ENCODE measurements around the gene PPFIBP1. TPM values are rescaled to one million over a fixed set of nuclear protein-coding genes. Genes with fewer than 3 reads are reported as not detected.

The PPFIBP1 gene
- total and polyA plus RNA-seq, 2 of the 13 experiments (the other 11 are each of a cell fraction or from before 2014, with no cell fraction given): 16.2 to 21.8 TPM

DNA sequence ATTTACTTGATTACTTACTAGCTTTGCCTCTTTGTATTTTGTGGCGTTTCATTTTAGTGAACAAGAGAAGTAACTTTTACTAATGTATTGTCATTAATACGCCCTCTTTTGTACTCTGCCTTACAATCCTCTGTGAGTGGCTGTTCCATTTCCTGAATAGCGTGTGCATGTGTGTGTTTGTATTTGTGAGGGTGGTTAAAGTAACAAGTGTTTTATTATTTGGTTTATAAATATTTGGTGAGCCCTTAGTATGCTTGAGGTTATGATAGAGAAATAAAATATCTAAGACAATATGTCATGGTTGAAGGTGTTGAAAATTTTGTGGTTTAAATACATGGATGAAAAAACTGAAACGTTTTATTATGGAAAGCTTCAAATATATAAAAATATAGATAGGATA is 100.6 kb downstream of the PPFIBP1 start (continued):
- TF ChIP-seq NFE2L1 (CRISPR knock-in tag; IDR thresholded peaks at IDR 0.05; ENCODE audit: borderline replicate concordance) (no peak), ZNF12 (CRISPR knock-in tag; IDR thresholded peaks at IDR 0.05) (no peak)
- TF ChIP-seq, protein P1, sequence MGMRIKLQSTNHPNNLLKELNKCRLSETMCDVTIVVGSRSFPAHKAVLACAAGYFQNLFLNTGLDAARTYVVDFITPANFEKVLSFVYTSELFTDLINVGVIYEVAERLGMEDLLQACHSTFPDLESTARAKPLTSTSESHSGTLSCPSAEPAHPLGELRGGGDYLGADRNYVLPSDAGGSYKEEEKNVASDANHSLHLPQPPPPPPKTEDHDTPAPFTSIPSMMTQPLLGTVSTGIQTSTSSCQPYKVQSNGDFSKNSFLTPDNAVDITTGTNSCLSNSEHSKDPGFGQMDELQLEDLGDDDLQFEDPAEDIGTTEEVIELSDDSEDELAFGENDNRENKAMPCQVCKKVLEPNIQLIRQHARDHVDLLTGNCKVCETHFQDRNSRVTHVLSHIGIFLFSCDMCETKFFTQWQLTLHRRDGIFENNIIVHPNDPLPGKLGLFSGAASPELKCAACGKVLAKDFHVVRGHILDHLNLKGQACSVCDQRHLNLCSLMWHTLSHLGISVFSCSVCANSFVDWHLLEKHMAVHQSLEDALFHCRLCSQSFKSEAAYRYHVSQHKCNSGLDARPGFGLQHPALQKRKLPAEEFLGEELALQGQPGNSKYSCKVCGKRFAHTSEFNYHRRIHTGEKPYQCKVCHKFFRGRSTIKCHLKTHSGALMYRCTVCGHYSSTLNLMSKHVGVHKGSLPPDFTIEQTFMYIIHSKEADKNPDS (CRISPR knock-in tag; IDR thresholded peaks at IDR 0.05): no peak

DNA sequence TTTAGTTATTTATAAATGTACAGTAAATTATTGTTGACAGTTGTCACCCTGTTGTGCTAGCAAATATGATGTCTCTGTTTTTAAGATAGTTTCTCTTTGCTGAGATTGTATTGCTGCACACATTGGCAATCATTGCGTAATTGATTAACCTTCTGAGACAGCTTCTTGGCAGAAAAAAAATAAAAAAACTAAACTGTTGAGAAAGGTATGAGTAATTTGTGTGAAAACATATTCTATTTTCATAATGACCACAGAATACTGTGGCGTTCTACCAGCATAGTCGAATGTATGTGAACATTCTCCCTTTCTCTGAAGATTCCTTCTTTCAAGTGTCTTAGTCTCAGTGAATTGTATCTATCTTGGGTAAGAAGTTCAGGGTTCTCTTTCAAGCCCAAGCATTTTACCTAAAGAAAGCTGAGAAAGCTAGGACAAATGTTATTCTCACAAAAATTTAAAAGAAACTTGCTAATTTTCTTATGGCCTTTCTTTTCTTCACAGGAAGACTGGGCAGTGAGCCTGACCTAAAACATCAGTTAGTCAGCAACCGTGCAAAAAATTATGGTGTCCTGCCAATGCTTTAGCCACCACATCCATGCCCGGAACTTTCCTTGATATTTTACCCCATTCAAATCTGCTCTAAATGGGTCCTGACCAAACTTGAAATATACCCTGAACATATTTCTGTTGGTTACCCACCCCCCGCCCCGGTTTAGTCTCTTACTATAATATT is 103.3 kb downstream of the PPFIBP1 start:
- intact Hi-C loops (cut with micrococcal nuclease; ENCODE audit: unreplicated experiment): no loop called here
- FAIRE-seq (no peak), DNase-seq (ENCODE audit: low spot score) (no peak), ATAC-seq (no peak)
- no peaks in the 10 kb centered on the region for H3K9me3 ChIP-seq (ENCODE audit: low read length)
- H3K4me1 ChIP-seq (ENCODE audit: insufficient read depth, low read length): peaks cover 12% of the 10 kb centered on the region
- TF ChIP-seq, protein P2, sequence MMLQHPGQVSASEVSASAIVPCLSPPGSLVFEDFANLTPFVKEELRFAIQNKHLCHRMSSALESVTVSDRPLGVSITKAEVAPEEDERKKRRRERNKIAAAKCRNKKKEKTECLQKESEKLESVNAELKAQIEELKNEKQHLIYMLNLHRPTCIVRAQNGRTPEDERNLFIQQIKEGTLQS (CRISPR knock-in tag; IDR thresholded peaks at IDR 0.05): no peak
- TF ChIP-seq, protein P3, sequence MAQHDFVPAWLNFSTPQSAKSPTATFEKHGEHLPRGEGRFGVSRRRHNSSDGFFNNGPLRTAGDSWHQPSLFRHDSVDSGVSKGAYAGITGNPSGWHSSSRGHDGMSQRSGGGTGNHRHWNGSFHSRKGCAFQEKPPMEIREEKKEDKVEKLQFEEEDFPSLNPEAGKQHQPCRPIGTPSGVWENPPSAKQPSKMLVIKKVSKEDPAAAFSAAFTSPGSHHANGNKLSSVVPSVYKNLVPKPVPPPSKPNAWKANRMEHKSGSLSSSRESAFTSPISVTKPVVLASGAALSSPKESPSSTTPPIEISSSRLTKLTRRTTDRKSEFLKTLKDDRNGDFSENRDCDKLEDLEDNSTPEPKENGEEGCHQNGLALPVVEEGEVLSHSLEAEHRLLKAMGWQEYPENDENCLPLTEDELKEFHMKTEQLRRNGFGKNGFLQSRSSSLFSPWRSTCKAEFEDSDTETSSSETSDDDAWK (CRISPR knock-in tag; IDR thresholded peaks at IDR 0.05): no peak
- no peak for TF ChIP-seq SKI (IDR thresholded peaks at IDR 0.05; ENCODE audit: partially characterized antibody)
- no peak for TF ChIP-seq SAFB2 (CRISPR knock-in tag; IDR thresholded peaks at IDR 0.05; ENCODE audit: borderline replicate concordance, low read depth)
- TF ChIP-seq CEBPG (CRISPR knock-in tag; IDR thresholded peaks at IDR 0.05): 0 out of 2 replicates have a peak, but pooled peaks have one; percentile 26
- TF ChIP-seq, protein P4, sequence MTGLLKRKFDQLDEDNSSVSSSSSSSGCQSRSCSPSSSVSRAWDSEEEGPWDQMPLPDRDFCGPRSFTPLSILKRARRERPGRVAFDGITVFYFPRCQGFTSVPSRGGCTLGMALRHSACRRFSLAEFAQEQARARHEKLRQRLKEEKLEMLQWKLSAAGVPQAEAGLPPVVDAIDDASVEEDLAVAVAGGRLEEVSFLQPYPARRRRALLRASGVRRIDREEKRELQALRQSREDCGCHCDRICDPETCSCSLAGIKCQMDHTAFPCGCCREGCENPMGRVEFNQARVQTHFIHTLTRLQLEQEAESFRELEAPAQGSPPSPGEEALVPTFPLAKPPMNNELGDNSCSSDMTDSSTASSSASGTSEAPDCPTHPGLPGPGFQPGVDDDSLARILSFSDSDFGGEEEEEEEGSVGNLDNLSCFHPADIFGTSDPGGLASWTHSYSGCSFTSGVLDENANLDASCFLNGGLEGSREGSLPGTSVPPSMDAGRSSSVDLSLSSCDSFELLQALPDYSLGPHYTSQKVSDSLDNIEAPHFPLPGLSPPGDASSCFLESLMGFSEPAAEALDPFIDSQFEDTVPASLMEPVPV (CRISPR knock-in tag; IDR thresholded peaks at IDR 0.05): no peak
- no peak for TF ChIP-seq ZNF20 (CRISPR knock-in tag; IDR thresholded peaks at IDR 0.05)
- peak; percentile 77 for TF ChIP-seq CEBPB (IDR thresholded peaks at IDR 0.05; ENCODE audit: borderline replicate concordance, low read depth, low read length)
- no peak for TF ChIP-seq FOXA3 (CRISPR knock-in tag; IDR thresholded peaks at IDR 0.05)
- TF ChIP-seq ZNF225 (CRISPR knock-in tag; IDR thresholded peaks at IDR 0.05): no peak
- in situ Hi-C loops (cut with HindIII; ENCODE audit: extremely low pct_ligation_motif_present, low pct_unique_long_range_greater_than_20kb): no loop called here
- ChIA-PET POLR2A (no interaction called here), CTCF (ENCODE audit: low intra/inter-chr PET ratio, low total read pairs) (no interaction called here)
- H3K9ac ChIP-seq (ENCODE audit: insufficient read depth, low read depth, low read length): no peak overlapping the region
- H3K4me2 ChIP-seq (ENCODE audit: low read depth, low read length): no peak overlapping the region
- H3K36me3 ChIP-seq (replicated peaks in 1 of 2; ENCODE audit: control insufficient read depth in 1 of 2, insufficient read depth in 2 of 2, low read length in 2 of 2): no peaks in the 10 kb centered on the region
- WGBS (ENCODE audit: low lambda C conversion rate): 82% methylated on average over 7 of the region's 7 CpGs
- no peak overlapping the region for H3K27ac ChIP-seq (ENCODE audit: extremely low read length, insufficient read depth, low read length)
- no TSS peak for BruUV-seq (replicated peaks)
- no peak overlapping the region for H2AFZ ChIP-seq (ENCODE audit: low read length)
- H3K27me3 ChIP-seq (ENCODE audit: control insufficient read depth in 1 of 2, insufficient read depth in 2 of 2, low read length in 2 of 2): no peaks in the 10 kb centered on the region
- no peak overlapping the region for H3K4me3 ChIP-seq (replicated peaks in 1 of 3; ENCODE audit: insufficient read depth in 1 of 3, low read depth in 2 of 3, low read length in 3 of 3)
- H3K79me2 ChIP-seq (ENCODE audit: insufficient read depth, low read length): no peaks in the 10 kb centered on the region
- no peaks in the 10 kb centered on the region for H4K20me1 ChIP-seq (ENCODE audit: insufficient read depth, low read length)
